B cell (primary cell): ENCODE results near the gene LGI1. TPM values are rescaled to one million over a fixed set of nuclear protein-coding genes. Genes with fewer than 3 reads are reported as not detected.
"Not testable (repeated sequence)": the region's sequence is repeated elsewhere in the genome, so short reads cannot be mapped to it uniquely, and the experiment has no call there.

Experiments
- ATAC-seq: fragments of 200-7000 bp; cut with Tn5 transposase; one replicate; pipeline ENCODE4 v1.10.0; 2021; ENCODE audit warnings: low read depth, mild to moderate bottlenecking, moderate number of reproducible peaks, moderate library complexity
- CTCF ChIA-PET: fragments of 350-600 bp; sonication (Branson Sonifier 250); formaldehyde crosslinking; loops from one replicate; lab custom pipeline; 2021; ENCODE audit warnings: antibody characterized with exemption, inconsistent platforms; lab: Charles Lee
- POLR2A ChIA-PET: fragments of 350-600 bp; sonication (Branson Sonifier 250); formaldehyde crosslinking; loops from one replicate; lab custom pipeline; 2021; ENCODE audit warnings: antibody characterized with exemption; lab: Charles Lee
- DNase-seq: peaks from one replicate; pipeline ENCODE4 v3.0.0; 2013
- H2AFZ ChIP-seq: 2 replicates; pipeline ENCODE4 v1.6.1; 2012; ENCODE audit warnings: mild to moderate bottlenecking, low read depth, low read length; ENCODE audit not compliant: insufficient read depth, poor library complexity, severe bottlenecking
- H3K27ac ChIP-seq, 2 donors: 1 replicate in 1 of 2; 2 replicates in 1 of 2; pipeline ENCODE4 v1.5.1; 2012 to 2013; ENCODE audit warnings: low read length in 2 of 2, mild to moderate bottlenecking in 2 of 2, moderate library complexity in 1 of 2
- H3K27me3 ChIP-seq, 4 experiments: fragments of 200-600 bp in 1 of 4; sonication (generic) in 1 of 4; replicated peaks in 1 of 4; 1 replicate in 2 of 4; 2 replicates in 2 of 4; pipeline versions ENCODE4 v1.6.1 to v1.7.0; 2013 to 2016; ENCODE audit warnings: low read length in 3 of 4, mild to moderate bottlenecking in 2 of 4, mixed read lengths in 1 of 4, moderate library complexity in 1 of 4; ENCODE audit not compliant: insufficient read depth in 4 of 4, control insufficient read depth in 3 of 4; ENCODE audit errors: control extremely low read depth in 1 of 4
- H3K36me3 ChIP-seq, 2 experiments: replicated peaks in 1 of 2; 1 replicate in 1 of 2; 2 replicates in 1 of 2; pipeline versions ENCODE4 v1.6.1 to v1.7.1; 2013; ENCODE audit warnings: low read length in 1 of 2; ENCODE audit not compliant: insufficient read depth in 2 of 2, control insufficient read depth in 1 of 2; ENCODE audit errors: control extremely low read depth in 1 of 2, extremely low read depth in 1 of 2
- H3K4me1 ChIP-seq, 2 donors: fragments of 200-600 bp in 1 of 2; sonication (generic) in 1 of 2; 1 replicate in 1 of 2; 2 replicates in 1 of 2; pipeline versions ENCODE4 v1.5.1 to v1.6.1; 2013 to 2017; ENCODE audit warnings: low read length in 2 of 2; ENCODE audit not compliant: control insufficient read depth in 2 of 2, insufficient read depth in 2 of 2
- H3K4me2 ChIP-seq: replicated peaks from 2 replicates; pipeline ENCODE3; 2012; ENCODE audit warnings: mild to moderate bottlenecking, low read depth, low read length; ENCODE audit not compliant: poor library complexity, severe bottlenecking
- H3K4me3 ChIP-seq, 5 experiments: fragments of 200-600 bp in 1 of 5; sonication (generic) in 1 of 5; 1 replicate in 3 of 5; 2 replicates in 2 of 5; pipeline versions ENCODE4 v1.5.1 to v1.7.0; 2011 to 2016; ENCODE audit warnings: low read length in 4 of 5, mild to moderate bottlenecking in 4 of 5, low read depth in 2 of 5, control low read depth in 1 of 5, moderate library complexity in 1 of 5; ENCODE audit not compliant: insufficient read depth in 1 of 5; ENCODE audit errors: control extremely low read depth in 1 of 5, extremely low read depth in 1 of 5
- H3K79me2 ChIP-seq: fragments of 200-600 bp; sonication (generic); one replicate; pipeline ENCODE4 v1.6.0; 2016; ENCODE audit warnings: low read length; ENCODE audit not compliant: control insufficient read depth, insufficient read depth
- H3K9ac ChIP-seq: fragments of 200-600 bp; sonication (generic); 2 replicates; pipeline ENCODE4 v1.6.1; 2017; ENCODE audit warnings: mild to moderate bottlenecking, low read length, moderate library complexity
- H3K9me3 ChIP-seq, 3 donors: one replicate each; pipeline versions ENCODE4 v1.6.1 to v1.7.1; 2013; ENCODE audit warnings: low read length in 2 of 3; ENCODE audit not compliant: control insufficient read depth in 2 of 3, insufficient read depth in 1 of 3; ENCODE audit errors: control extremely low read depth in 1 of 3
- H4K20me1 ChIP-seq: 2 replicates; pipeline ENCODE4 v1.6.0; 2012; ENCODE audit warnings: mild to moderate bottlenecking, low read length; ENCODE audit not compliant: insufficient read depth, control insufficient read depth, poor library complexity, severe bottlenecking
- H3K27ac Mint-ChIP-seq: one replicate; pipeline ENCODE4 v1.8.0; 2021; ENCODE audit warnings: mixed read lengths
- H3K27me3 Mint-ChIP-seq: one replicate; pipeline ENCODE4 v1.8.0; 2021; ENCODE audit warnings: mixed read lengths
- H3K4me1 Mint-ChIP-seq: one replicate; pipeline ENCODE4 v1.8.0; 2021; ENCODE audit warnings: mixed read lengths
- H3K4me3 Mint-ChIP-seq: one replicate; pipeline ENCODE4 v1.8.0; 2021; ENCODE audit warnings: mixed read lengths
- H3K9me3 Mint-ChIP-seq: one replicate; pipeline ENCODE4 v1.8.0; 2022; ENCODE audit warnings: mixed read lengths; ENCODE audit not compliant: insufficient read depth
- CTCF ChIP-seq: fragments of 200-600 bp; IDR thresholded peaks from one replicate; pipeline ENCODE4 v1.8.0; 2022; ENCODE audit warnings: antibody characterized with exemption, mild to moderate bottlenecking
- EZH2 ChIP-seq: IDR thresholded peaks from 2 replicates; pipeline ENCODE4 v1.6.1; 2012; ENCODE audit warnings: borderline replicate concordance, low read depth, mild to moderate bottlenecking, moderate library complexity, low read length; ENCODE audit not compliant: insufficient read depth, poor library complexity, severe bottlenecking
- WGBS: methylation state at CpG from one replicate; pipeline ENCODE4 v1.1.5; 2013; ENCODE audit warnings: missing lambda C conversion rate; ENCODE audit not compliant: insufficient coverage; 5-methylcytosine and 5-hydroxymethylcytosine counted together
- intact Hi-C: fragments of 100-400 bp; cut with micrococcal nuclease; formaldehyde crosslinking; loops from one replicate; pipeline ENCODE4 v1.10.0; 2022
- polyA plus RNA-seq: library from polyadenylated mRNA; depleted of rRNA; stranded (reverse); fragments of >200 nt; gene quantifications from 2 replicates; pipeline ENCODE4 v1.2.3, GENCODE V29; 2012
- total RNA-seq, 2 donors: library from RNA; stranded (reverse); fragments of 120-200 nt in 1 of 2; gene quantifications; 1 replicate in 1 of 2; 2 replicates in 1 of 2; pipeline versions ENCODE4 v1.2.3 to v1.2.4, GENCODE V29; 2013 to 2022

Gene LGI1
- total and polyA plus RNA-seq, 2 donors (not counting 1 experiment from before 2014, with no cell fraction given) = not detected

GRCh38 chr10:93827056-93827804, 69.5 kb downstream of the LGI1 start:
- no peak overlapping the region for H3K4me3 ChIP-seq
- peaks cover 0 to 3% (median 0%) of the 10 kb centered on the region in 4 experiments for H3K27me3 ChIP-seq
- 100% methylated on average over 2 of the region's 11 CpGs for WGBS
- ChIA-PET CTCF (no interaction called here), POLR2A (no interaction called here)
- no peaks in the 10 kb centered on the region for H3K36me3 ChIP-seq
- ATAC-seq (no peak), DNase-seq (no peak)
- H3K27ac ChIP-seq = no peak overlapping the region
- H4K20me1 ChIP-seq = no peaks in the 10 kb centered on the region
- no peaks in the 10 kb centered on the region for H3K4me1 ChIP-seq
- H3K9me3 ChIP-seq = no peaks in the 10 kb centered on the region
- no peaks in the 10 kb centered on the region for H3K79me2 ChIP-seq
- intact Hi-C loops = no loop called here
- Mint-ChIP-seq H3K4me3 (no peak overlapping the region), H3K27me3 (no peaks in the 10 kb centered on the region), H3K4me1 (no peaks in the 10 kb centered on the region), H3K27ac (no peak overlapping the region), H3K9me3 (no peaks in the 10 kb centered on the region)
- H3K9ac ChIP-seq = no peak overlapping the region
- H3K4me2 ChIP-seq = no peak overlapping the region
- no peak overlapping the region for H2AFZ ChIP-seq
- TF ChIP-seq CTCF (no peak), EZH2 (no peak)

- H3K9me3 ChIP-seq, ATAC-seq, H3K27me3 Mint-ChIP-seq, H3K4me3 Mint-ChIP-seq, H3K36me3 ChIP-seq, POLR2A ChIA-PET, H3K4me3 ChIP-seq, H2AFZ ChIP-seq, H3K4me1 ChIP-seq, H3K4me1 Mint-ChIP-seq, H3K9ac ChIP-seq, H3K79me2 ChIP-seq, H4K20me1 ChIP-seq, H3K4me2 ChIP-seq, CTCF ChIA-PET, DNase-seq, H3K27ac Mint-ChIP-seq, intact Hi-C loops, H3K27ac ChIP-seq, H3K9me3 Mint-ChIP-seq, H3K27me3 ChIP-seq: not testable (repeated sequence)
- no CpG with 5 or more reads among the region's 1 CpG for WGBS
These were observed 73.3 kb downstream of the LGI1 start for GRCh38 chr10:93831065-93831464.
